NCI-H82 (cell line): ENCODE measurements around the gene FHL1.
"Not testable (repeated sequence)": the region's sequence is repeated elsewhere in the genome, so short reads cannot be mapped to it uniquely, and the experiment has no call there.

Experiments
- DNase-seq: peaks from one replicate; lab custom pipeline; 2025; lab: John Stamatoyannopoulos, UW

FHL1 gene

GRCh38 chrX:136147976-136148375 lies 643 bp downstream of the FHL1 start:
- peak; percentile 55 for DNase-seq

- DNase-seq = no peak
Observed at GRCh38 chrX:136148391-136148790, 1.1 kb downstream of the FHL1 start.

GRCh38 chrX:136154998-136155397 lies 7.7 kb downstream of the FHL1 start:
- DNase-seq = no peak

- DNase-seq = no peak
Observed at GRCh38 chrX:136156560-136157117, 9.3 kb downstream of the FHL1 start.

GRCh38 chrX:136157187-136157586 lies 9.9 kb downstream of the FHL1 start:
- no peak for DNase-seq

GRCh38 chrX:136158685-136159084 lies 11.4 kb downstream of the FHL1 start:
- no peak for DNase-seq

- no peak for DNase-seq
Observed at GRCh38 chrX:136159611-136160025, 12.3 kb downstream of the FHL1 start.

GRCh38 chrX:136162827-136163570 lies 15.7 kb downstream of the FHL1 start:
- peak; percentile 86 for DNase-seq

GRCh38 chrX:136163689-136164088 lies 16.4 kb downstream of the FHL1 start:
- no peak for DNase-seq

GRCh38 chrX:136165406-136165805 lies 18.1 kb downstream of the FHL1 start:
- no peak for DNase-seq

- DNase-seq = no peak
Observed at GRCh38 chrX:136166221-136166855, 19.0 kb downstream of the FHL1 start.

- not testable (repeated sequence) for DNase-seq
Observed at GRCh38 chrX:136167989-136168388, 20.7 kb downstream of the FHL1 start.

- peak; percentile 46 for DNase-seq
Observed at GRCh38 chrX:136168929-136169735, 21.8 kb downstream of the FHL1 start.

GRCh38 chrX:136170139-136170800 lies 22.9 kb downstream of the FHL1 start:
- no peak for DNase-seq

GRCh38 chrX:136171420-136171819 lies 24.1 kb downstream of the FHL1 start:
- no peak for DNase-seq

GRCh38 chrX:136176399-136176825 lies 29.1 kb downstream of the FHL1 start:
- DNase-seq = no peak

- DNase-seq = no peak
Observed at GRCh38 chrX:136179133-136179532, 31.8 kb downstream of the FHL1 start.

GRCh38 chrX:136182414-136182813 lies 35.1 kb downstream of the FHL1 start:
- DNase-seq = no peak

GRCh38 chrX:136183172-136183571 lies 35.8 kb downstream of the FHL1 start:
- DNase-seq = no peak

GRCh38 chrX:136183917-136184316 lies 36.6 kb downstream of the FHL1 start:
- DNase-seq = peak; percentile 5

GRCh38 chrX:136185401-136186022 lies 38.2 kb downstream of the FHL1 start:
- DNase-seq = peak; percentile 9
